Measurements from ENCODE around the gene STXBP6.

The STXBP6 gene

DNA sequence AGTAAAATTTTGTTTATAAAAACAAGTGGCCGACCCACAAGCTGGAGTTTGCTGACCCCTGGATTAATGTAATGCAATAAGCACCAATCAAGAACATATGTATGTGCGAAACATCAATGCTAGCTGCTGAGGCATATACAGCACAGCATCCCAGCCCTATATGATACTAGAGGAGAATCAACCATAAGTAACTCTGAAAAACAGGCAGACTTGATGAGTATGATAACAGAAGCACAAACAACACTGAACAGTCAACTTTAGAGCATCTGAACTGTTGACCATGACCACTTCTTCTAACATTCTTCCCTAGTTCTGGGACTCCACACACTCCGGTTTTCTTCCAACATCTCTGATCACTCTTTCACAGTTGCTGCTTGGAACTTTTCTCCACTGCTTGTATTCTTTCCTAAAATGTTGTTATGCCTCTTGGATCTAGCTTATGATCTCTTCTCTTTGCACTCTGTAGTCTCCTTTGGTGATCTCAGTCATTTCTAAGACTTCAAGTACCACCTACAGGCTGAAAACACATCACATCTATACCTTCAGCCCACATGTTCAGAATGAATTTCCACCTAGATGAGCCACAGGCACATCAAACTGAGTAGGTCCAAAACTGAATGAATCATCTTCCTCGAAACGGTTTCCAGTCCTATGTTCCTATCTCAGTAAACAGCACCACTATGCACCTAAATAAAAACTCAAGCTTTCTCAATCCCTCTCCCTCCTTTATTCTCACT is 57.2 kb downstream of the STXBP6 start:
- Histone ChIP-seq H3K4me1 (ENCODE audit: control insufficient read depth in 1 of 2, insufficient read depth in 1 of 2, low read depth in 1 of 2, low read length in 1 of 2) (peaks cover 23 to 25% of the 10 kb centered on the region in 2 experiments), H3K9me3 (no peaks in the 10 kb centered on the region), H3K4me3 (ENCODE audit: low read depth in 1 of 2, low read length in 1 of 2) (no peak overlapping the region), H3K27ac (no peak overlapping the region), H3K36me3 (no peaks in the 10 kb centered on the region), H3K27me3 (no peaks in the 10 kb centered on the region)
- TF ChIP-seq CTCF (IDR thresholded peaks at IDR 0.05): no peak

- Histone ChIP-seq H3K27ac (no peak overlapping the region), H3K9me3 (no peaks in the 10 kb centered on the region), H3K4me3 (ENCODE audit: low read depth in 1 of 2, low read length in 1 of 2) (no peak overlapping the region), H3K36me3 (no peaks in the 10 kb centered on the region), H3K27me3 (no peaks in the 10 kb centered on the region), H3K4me1 (ENCODE audit: control insufficient read depth in 1 of 2, insufficient read depth in 1 of 2, low read depth in 1 of 2, low read length in 1 of 2) (peaks cover 23 to 32% of the 10 kb centered on the region in 2 experiments)
- no peak for TF ChIP-seq CTCF (IDR thresholded peaks at IDR 0.05)
These were observed 58.1 kb downstream of the STXBP6 start for GRCh38 chr14:24991821-24992220.

DNA sequence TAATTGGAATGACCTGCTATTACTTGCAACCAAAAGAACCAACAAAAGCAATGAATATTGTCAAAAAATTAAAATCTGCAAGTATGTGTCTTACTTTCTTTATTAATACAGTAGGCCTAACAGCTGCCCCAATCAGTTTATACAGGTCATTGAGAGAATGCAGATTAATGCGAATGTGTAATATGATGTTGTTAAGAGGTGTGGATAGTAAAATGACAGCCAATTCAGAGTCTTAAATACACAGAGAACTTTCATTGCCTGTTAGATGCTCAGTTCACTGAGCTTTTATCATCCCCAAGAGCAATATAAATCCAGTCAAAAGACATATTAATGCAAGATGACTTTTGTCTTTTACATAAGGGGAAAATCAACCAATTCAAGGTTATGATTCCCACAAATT is 58.7 kb downstream of the STXBP6 start:
- H3K27ac ChIP-seq: no peak overlapping the region
- peaks cover 23 to 36% of the 10 kb centered on the region in 2 experiments for H3K4me1 ChIP-seq (ENCODE audit: control insufficient read depth in 1 of 2, insufficient read depth in 1 of 2, low read depth in 1 of 2, low read length in 1 of 2)
- H3K4me3 ChIP-seq (ENCODE audit: low read depth in 1 of 2, low read length in 1 of 2): no peak overlapping the region
- no peak for TF ChIP-seq CTCF (IDR thresholded peaks at IDR 0.05)
- no peaks in the 10 kb centered on the region for H3K36me3 ChIP-seq
- H3K9me3 ChIP-seq: no peaks in the 10 kb centered on the region
- no peaks in the 10 kb centered on the region for H3K27me3 ChIP-seq

GRCh38 chr14:24990773-24991172 is 59.2 kb downstream of the STXBP6 start:
- Histone ChIP-seq H3K27me3 (no peaks in the 10 kb centered on the region), H3K27ac (no peak overlapping the region), H3K36me3 (no peaks in the 10 kb centered on the region), H3K4me1 (ENCODE audit: control insufficient read depth in 1 of 2, insufficient read depth in 1 of 2, low read depth in 1 of 2, low read length in 1 of 2) (peaks cover 23 to 37% of the 10 kb centered on the region in 2 experiments), H3K9me3 (no peaks in the 10 kb centered on the region), H3K4me3 (ENCODE audit: low read depth in 1 of 2, low read length in 1 of 2) (no peak overlapping the region)
- no peak for TF ChIP-seq CTCF (IDR thresholded peaks at IDR 0.05)

GRCh38 chr14:24990050-24990449 is 59.9 kb downstream of the STXBP6 start:
- Histone ChIP-seq H3K4me3 (ENCODE audit: low read depth in 1 of 2, low read length in 1 of 2) (no peak overlapping the region), H3K27me3 (no peaks in the 10 kb centered on the region), H3K9me3 (no peaks in the 10 kb centered on the region), H3K36me3 (no peaks in the 10 kb centered on the region), H3K4me1 (ENCODE audit: control insufficient read depth in 1 of 2, insufficient read depth in 1 of 2, low read depth in 1 of 2, low read length in 1 of 2) (peaks cover 29 to 45% of the 10 kb centered on the region in 2 experiments), H3K27ac (no peak overlapping the region)
- TF ChIP-seq CTCF (IDR thresholded peaks at IDR 0.05): no peak

Data from neutrophil (primary cell).